ENCODE data around the gene IFI6.
"Not testable (repeated sequence)": the region's sequence is repeated elsewhere in the genome, so short reads cannot be mapped to it uniquely, and the experiment has no call there.

IFI6 gene

DNA sequence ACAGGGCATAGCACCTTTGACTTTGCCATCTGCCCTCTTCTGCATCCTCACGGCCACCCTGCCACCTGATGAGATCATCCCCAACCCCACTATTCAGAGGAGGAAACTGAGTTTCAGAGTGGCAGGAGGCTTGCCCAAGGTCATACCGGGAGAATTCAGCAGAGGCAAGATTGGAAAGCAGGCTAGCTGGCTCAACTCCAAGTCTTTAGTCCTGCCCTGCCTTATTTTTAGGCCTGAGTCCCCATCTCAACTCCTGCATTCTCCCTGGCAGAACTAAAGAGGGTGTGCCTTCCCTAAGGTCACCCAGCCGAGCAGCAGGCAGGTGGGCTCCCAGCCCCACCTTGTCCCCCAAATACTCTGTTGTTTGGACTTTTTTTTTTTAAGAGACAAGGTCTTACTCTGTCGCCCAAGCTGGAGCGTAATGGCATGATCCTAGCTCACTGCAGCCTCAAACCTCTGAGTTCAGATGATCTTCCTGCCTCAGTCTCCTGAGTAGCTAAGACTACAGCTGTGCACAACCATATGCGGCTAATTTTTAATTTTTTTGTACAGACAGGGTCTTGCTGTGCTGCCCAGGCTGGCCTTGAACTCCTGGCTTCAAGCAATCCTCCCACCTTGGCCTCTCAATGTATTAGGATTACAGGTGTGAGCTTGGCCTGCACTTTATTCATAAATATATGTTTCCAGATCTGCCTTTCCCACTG, 23.2 kb downstream of the IFI6 start:
- no peak for DNase-seq

DNA sequence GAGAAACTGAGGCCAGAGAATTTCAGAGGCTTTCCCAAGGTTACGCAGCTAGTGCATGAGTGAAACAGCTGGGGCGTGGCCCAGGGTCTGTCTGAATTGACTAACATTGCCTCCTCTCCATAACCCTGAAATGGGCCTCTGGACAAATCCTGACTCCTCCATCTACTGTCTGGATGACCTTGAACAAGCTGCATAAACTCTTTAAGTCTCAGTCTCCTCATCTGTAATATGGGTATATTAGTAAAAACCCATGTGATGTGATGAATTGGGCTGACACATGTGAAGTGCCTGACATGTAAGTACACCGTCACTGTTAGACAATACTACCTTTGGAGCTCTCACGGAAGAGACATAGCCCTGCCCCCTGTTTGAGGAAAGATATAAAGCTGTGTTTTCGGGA, 24.7 kb downstream of the IFI6 start:
- no peak for DNase-seq

DNA sequence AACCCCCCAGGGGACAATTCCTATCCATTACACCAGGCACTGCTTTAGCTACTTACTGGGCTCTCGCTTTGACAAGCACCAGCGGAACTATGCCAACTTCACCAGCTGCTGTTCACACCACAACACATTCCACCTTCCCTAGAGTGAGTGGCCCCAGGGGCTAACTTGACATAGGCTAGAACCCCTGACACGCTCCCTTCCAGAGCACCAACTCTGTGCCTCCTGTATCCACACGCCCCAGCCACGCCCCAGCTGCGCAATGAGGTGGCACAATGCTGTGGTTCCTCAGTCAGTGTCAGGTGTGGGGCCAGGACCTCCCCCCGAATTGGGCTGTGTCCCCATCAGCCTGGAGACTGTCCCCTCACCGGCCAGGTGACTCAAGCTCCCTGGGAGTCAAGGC, 25.3 kb downstream of the IFI6 start:
- no peak for DNase-seq

GRCh38 chr1:27645071-27645415, 26.9 kb downstream of the IFI6 start:
- no peak for DNase-seq

- DNase-seq = no peak
Observed at GRCh38 chr1:27644369-27645070, 27.5 kb downstream of the IFI6 start.

DNA sequence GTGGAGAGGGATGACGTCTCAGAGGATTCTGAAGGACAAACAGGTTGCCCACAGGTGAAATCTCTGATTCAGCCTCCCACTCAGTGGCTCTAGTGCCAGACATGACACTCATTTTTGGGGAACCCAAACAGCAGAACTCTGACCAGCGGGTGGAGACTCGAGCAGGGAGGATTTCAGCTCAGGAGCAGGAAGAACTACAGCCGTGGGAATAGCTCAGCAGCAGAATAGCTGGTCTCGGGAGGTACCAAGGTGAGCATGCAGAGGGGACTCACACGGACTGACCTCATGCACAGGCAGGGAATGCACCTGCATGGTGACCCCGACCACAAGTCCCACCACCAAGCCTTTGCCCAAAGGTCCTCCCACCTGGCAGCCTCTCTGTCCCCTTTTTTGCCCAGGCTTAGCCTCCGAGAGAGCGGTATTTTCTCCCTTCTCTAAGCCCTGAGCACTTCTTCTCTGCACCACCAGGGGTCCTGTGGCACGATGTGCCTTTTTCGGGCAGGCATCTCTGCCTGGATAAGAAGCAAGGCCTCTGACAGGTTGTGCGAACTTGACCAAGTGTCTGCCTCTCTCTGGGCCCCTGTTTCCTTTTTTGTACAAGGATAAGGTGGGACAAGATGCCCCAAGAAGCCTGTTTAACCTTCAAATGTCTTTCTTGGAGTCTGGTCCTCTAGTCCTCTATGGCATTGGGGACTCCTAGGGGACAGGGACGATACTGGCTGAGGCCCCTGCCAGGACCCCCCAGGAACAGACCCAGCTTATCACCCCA, 28.2 kb downstream of the IFI6 start:
- DNase-seq = no peak

GRCh38 chr1:27640514-27640913, 31.5 kb downstream of the IFI6 start:
- not testable (repeated sequence) for DNase-seq

GRCh38 chr1:27638805-27639204, 33.2 kb downstream of the IFI6 start:
- DNase-seq = no peak

GRCh38 chr1:27638047-27638734, 33.8 kb downstream of the IFI6 start:
- no peak for DNase-seq

DNA sequence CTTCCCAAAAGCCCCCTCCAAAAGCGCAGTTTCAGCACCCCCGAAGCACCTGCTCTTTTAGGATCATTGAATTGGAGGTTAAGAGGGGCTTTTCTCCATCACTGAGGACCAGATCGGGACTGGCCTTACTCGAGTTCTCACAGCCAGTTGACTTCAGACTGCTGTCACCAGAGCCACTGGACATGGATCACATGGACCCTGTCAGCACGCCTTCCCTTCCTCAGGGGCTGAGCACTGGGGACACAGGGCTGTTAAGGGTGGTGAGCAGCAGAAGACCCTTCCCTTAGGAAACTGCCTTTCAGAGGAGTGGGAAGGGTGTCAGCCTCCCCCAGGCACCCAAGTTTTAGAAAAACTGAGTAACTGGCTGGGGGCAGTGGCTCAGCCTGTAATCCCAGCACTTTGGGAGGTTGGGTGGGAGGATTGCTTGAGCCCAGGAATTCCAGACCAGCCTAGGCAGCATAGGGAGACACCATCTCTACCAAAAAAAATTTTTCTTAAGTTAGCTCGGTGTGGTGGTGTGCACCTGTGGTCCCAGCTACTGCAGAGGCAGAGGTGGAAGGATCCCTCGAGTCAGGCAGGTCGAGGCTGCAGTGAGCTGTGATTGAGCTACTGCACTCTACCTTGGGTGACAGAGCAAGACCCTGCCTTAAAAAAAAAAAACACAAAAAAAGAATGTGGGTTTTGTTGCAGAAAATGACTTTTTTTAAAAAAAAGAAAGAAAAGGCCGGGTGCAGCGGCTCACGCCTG, 36.4 kb downstream of the IFI6 start:
- DNase-seq = no peak

DNA sequence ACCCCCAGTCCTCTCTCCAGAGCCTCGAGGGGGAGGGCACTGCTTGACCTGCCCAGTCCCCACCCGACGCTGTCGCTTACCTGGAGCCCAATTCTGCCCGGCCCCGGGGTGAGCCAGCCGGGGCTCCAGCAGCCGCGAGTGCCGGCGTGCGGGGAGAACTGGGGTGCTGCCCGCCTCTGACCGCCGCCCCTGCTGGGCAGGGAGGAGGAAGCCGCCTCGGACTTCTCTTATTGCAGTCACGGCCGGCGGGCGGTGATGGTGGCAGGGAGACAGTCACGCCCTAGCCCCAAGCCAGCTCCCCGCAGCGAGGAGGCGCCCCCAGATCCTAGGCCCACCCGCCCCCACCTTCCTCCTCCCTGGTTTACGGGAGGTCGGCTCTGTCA, 37.0 kb downstream of the IFI6 start, which contains the start of gene FGR:
Gene FGR, minus strand, starts transcription at position 201 of the 383 bp plus-strand sequence. CDS start 11,269 bp downstream, outside the sequence.
- no peak for DNase-seq

DNA sequence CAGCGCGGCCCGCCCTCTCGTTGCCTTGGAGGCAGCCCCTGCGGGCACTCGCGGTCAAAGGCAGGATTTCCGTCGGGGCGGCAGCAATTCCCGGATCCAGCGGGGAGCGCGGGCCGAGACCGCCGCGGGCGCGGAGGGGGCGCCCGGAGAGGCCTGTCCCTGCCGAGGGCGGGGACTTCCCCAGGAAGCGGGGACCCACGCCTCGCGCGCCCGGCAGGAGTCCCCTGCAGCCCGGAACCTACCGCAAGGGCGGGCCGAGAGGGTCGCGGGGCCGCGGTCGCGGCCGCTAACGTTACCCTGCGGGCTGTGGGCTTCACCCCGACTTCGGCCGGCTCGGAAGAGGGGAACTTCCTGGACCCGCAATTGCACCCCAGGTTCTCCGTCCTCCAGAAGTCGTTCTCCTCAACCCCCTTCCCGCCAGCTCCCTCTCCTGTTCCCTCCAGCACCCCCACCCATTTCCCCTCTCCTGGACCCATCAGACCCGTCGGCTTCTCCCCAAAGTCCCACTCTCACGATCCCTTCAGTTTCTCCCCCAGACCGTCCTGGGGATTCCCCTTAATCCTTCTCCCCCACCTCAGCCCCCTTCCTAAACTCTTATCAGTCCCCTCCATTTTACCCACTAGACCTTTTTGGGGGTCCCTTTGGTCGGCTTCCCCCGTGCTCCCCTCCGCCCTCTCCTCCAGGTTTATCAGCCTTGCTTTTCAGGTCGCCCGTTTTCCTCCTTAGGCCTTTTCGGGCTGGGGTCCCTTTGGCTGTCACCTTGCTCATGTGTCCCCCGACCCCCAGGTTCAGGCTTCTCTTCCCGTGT, 37.6 kb downstream of the IFI6 start:
- no peak for DNase-seq

DNA sequence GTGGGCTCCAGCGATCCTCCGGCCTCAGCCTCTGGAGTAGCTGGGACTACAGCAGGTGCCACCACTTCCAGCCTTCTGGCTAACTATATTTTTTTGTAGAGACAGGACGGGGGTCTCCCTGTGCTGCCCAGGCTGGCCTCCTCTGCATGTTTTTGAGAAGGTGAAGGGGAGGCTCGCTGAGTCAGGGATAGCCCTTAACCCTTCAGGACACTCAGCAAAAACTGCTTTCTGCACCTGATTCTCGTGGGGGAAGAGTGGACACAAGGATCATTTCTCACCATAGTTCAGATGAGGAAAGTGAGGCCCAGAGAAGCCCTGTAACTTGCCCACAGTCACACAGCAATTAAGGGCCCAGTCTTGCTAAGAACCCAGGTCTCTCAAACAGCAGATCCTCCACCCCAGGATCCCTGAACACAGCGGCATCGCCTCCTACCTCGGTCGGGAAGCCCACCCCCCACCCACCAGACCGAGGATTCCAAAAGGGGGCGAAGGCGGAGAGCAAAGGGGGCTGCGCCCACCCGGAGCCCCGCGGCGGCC, 38.3 kb downstream of the IFI6 start:
- no peak for DNase-seq

DNA sequence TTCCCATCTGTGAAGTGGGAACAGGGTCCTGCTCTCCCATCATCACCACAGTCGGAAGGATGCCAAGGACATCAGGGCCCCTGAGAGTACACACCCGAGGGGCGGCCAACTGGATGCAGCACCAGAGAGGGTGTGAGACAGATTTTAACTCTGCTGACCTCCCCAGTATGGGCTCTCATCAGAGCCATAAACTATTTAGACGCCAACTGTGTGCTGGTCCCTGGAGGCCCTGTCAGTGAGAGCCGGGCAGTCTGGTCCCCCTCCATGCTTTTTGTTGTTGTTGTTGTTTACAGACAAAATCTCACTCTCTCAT, 38.7 kb downstream of the IFI6 start:
- no peak for DNase-seq

DNA sequence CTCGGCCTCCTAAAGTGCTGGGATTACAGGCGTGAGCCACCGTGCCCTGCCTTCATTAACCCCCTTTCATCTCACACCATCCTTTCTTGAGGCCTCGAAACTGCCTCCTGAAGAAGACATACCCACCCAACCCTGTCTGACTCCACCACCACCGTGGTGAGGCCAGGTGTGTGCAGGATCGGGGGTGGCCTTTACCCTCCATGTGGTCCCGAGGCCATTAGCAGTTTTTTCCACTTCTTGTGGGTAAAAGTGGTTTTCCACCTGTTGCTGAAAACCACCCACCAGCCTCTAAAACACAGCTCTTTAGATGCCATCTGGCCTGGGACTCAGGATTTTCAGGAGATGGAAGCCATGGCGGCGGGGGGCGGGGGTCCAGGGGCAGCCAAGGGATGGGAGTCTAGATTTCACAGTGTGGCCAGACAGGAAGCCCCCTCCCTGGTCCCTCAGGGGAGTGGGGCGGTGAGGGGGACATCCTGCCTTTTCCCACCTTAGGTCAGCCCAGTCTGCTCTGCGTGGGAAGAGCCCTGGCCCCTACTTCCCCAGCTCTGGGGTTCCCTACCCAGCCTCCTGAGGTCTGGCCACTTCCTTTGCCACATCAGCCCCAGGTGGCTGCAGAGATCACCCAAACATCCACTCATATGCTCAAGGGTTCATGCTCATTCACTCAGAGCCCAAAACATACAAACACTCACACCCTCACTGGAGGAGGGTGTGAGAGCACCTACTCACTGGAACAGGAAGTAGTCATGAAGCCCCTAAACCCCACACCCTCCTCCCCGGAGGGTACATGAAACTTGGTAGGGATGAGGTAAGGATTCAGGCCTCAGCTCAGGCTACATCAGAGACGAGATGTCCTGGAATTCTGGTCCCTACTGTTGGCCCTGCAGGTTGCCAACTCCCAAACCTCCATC, 39.4 kb downstream of the IFI6 start:
- no peak for DNase-seq

DNA sequence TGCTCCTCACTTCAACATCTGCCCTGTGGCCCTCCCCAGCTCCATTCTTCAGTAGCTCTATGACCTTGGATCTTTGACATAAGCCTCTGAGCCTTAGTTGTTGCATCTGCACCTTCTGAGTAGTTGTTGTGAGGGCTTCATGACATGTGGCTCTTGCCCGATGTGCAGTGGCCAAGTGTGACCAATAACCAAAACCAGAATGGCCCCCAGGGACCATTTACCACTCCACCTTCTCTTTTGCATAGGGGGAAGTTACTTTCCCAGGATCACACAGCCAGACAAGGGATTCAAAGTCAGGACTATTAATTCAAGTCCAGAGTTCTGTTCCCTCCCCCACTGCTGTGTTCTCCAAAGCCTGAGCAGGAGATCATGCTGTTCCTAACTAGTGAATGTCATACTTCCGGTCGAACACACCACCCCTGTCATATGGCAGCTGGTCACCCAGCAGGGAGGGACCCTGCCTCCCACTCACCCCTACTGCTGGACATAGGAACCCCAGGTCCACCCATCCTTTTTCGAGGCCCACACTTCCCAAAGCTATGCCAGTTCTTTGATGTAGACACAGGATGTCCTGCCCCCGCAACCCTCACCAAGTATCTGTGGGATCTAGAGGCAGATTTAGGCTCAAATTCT, 41.0 kb downstream of the IFI6 start:
- no peak for DNase-seq

DNA sequence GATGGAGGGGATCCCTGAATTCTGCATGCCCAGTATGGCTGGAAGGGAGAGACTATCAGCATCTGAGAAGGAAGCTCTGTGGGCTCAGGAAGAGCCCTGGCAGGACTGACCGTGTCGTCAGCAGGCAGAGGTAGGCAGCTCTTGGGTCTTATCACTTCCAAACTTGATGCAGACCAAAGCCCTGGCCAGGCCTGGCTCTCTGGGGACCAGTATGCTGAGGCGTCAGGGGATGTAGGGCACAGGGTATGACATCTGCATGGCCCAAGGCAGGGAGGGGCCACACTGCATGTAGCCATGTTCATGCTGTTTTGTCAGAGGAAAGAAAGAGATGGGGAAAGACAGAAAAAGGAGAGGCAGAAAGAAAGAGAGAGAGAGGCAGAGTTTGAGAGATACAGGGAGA, 43.3 kb downstream of the IFI6 start:
- DNase-seq = no peak

DNA sequence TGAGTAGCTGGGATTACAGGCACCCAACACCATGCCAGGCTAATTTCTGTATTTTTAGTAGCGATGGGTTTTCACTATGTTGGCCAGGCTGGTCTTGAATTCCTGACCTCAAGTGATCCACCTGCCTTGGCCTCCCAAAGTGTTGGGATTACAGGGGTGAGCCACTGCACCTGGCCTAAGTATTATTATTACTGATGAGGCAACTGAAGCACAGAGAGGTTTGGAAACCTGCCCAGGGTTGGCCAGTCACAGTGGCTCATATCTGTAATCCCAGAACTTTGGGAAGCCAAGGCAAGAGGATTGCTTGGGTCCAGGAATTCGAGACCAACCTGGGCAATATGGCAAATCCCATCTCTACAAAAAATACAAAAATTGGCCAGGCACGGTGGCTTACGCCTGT, 44.3 kb downstream of the IFI6 start:
- DNase-seq = not testable (repeated sequence)

DNA sequence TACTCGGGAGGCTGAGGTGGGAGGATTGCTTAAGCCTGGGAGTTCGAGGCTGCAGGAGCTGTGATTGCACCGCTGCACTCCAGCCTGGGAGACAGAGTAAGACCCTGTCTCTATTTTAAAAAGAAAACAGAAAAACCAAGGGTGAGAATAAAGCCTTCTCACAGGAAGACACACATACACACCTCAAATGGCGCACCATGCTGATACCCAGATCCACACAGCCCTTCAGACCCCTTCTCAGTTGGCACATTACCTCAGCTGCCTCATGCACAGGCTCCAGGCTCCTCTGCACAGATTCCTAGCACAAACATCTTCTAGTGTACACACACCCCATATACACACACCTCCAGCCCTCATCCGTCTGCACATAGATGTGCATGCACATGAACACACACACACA, 44.9 kb downstream of the IFI6 start:
- DNase-seq = no peak
